ENCODE measurements around the gene TMX2.
A peak's percentile ranks its signal among the peaks of the same experiment; 100 is the strongest.
"Not testable (repeated sequence)": the region's sequence is repeated elsewhere in the genome, so short reads cannot be mapped to it uniquely, and the experiment has no call there.

TMX2 gene, protein sequence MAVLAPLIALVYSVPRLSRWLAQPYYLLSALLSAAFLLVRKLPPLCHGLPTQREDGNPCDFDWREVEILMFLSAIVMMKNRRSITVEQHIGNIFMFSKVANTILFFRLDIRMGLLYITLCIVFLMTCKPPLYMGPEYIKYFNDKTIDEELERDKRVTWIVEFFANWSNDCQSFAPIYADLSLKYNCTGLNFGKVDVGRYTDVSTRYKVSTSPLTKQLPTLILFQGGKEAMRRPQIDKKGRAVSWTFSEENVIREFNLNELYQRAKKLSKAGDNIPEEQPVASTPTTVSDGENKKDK

DNA sequence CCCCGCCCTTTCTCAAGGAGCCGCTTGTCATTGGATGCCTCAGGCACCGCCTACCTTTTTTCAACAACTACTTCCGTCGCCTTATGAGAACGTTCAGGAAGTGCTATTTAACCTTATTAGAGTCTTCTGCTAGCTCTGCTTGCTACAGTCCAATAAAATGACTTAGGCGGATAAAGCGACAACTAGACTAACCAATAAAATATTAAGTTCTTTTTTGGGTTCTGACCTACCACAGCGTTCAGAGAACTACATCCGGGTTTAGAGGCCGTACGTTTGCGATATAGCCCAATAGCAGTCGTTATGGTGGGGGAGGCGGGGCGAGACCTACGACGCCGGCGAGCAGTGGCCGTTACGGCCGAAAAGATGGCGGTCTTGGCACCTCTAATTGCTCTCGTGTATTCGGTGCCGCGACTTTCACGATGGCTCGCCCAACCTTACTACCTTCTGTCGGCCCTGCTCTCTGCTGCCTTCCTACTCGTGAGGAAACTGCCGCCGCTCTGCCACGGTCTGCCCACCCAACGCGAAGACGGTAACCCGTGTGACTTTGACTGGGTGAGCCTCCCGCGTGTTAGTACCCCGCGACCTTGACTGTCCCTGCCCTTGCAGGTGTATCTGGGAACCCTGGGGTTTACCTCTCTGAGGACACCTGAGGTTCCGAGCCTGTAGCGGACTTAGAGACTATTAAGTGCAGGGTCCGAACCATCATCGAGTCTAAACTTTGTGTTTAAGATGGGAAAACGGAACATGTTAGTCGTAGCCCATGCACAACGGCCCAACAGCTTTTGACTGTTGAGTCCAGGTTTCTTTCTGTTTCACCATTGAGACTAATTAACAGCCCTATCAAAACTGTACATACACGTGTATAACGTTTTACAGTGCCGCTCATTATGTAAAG is at the start of gene TMX2:
TSS of gene TMX2 (plus strand) at position 338 of the 895 bp plus-strand sequence. CDS start at position 364, 26 bp downstream.
- DNase-seq = peak; percentile 98 to 100

DNA sequence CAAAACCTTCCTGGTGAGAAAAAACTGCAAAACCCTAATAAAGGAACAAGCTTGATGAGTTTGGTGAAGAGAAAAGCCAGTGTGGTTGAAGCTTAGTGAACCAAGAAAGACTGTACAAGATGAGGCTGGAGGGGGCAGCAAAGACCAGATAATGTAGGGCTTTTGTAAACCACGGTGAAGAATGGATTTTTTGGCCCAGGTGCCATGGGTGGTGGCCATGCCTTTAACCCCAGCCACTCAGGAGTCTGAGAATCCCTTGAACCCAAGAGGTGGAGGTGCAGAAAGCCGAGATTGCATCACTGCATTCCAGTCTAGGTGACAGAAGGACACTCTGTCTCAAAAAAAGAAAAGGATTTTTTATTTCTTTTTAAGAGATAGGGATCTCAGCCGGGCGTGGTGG is 49.5 kb upstream of the TMX2 start:
- no peak for DNase-seq

DNA sequence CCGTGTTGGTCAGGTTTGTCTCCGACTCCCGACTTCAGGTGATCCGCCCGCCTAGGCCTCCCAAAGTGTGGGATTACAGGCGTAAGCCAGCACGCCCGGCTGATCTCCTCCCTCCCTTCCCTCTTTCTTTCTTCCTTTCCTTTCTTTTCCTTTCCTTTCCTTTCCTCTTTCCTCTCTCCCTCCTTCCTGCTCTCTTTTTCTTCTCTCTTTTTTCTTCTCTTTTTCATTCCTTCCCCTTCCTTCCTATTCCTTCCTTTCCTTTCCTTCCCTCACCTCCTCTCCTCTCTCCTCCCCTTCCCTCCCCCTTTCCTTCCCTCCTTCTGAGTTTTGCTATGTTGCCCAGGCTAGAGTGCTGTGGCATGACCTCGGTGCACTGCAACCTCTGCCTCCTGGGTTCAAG is 48.4 kb upstream of the TMX2 start:
- DNase-seq = no peak

DNA sequence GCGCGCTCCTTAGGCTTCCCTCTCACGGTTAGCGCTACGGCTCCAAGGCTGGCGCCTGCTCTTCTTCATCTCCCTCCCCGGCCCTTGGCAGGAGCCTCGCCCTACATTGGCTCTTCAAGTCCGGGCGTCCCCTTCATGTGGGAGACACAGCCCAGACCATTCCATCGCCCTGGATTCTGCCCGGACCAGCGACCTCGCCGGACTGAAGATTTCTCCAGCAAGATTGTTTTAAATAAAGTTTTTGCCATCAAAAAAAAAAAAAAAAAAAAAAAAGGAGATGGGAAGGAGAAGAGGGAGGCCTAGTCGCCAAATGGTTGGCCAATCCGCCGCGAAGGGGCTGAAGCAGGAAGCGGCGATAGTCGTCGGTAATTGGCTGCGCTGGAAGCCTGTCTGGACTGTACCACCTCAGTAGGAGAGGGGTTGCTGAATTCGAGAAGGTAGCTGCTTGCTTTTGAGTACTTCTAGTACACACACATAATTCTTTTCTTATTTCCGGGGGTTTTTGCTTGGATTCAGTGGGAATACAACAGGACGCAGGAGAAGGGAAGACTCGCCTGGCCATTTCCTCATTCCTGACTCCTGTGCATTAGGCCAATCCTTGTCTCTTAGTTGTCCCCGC is 45.2 kb upstream of the TMX2 start:
- DNase-seq = peak; percentile 98 to 99

DNA sequence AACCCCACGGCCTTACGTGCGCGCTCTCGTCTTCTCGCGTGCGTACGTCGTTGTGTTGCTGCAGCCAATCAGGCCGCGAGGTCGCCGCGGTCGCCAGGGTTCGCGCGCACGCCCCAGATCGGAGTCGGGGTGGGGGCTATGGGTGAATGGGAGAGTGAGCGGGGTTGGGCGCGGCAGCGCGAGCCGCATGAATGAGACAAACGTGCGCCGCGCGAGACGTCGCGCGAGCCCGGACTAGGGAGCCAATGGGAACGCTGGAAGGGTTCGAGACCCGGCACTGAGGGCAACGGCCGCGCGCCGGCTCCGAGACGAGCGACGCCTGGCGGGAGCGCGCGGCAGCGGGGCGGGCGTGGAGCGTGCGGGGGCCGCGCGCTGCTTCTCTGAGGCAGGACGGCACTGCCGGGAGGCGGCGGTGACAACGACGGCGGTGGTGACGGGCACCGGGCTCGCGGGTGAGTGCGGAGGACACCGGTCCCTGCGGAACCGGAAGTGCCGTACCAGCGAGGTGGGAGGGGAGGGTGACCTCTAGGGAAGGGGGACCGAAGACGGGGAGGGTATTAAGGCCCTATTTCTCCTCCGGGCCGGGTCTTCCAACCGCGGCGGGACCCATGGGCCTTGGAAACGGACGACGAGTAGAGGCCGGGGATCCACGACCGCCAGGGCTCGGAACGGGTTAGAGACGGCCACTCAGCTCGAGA is 44.5 kb upstream of the TMX2 start, which contains the start of gene ZDHHC5:
TSS of gene ZDHHC5 (plus strand) at position 379 of the 698 bp plus-strand sequence. CDS start 4,977 bp downstream, outside the sequence.
- DNase-seq = peak; percentile 98 to 99

DNA sequence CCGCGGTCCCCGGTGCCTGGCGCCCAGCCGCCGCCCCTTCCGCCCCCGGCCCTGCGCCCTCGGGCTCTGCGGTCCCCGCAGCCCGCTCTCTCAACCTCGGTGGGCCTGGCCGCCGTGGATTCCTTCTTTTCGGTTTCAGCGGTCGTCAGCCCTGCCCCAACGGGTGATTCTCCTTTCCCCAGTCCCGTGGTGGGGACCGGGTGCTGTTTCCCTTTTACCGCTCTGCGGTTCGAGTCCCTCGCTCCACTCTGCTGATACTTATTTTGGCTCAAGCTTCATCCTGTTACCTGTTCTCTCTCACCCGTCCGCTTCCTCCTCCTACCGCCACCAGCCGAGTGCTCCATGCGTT is 44.0 kb upstream of the TMX2 start:
- DNase-seq = no peak

DNA sequence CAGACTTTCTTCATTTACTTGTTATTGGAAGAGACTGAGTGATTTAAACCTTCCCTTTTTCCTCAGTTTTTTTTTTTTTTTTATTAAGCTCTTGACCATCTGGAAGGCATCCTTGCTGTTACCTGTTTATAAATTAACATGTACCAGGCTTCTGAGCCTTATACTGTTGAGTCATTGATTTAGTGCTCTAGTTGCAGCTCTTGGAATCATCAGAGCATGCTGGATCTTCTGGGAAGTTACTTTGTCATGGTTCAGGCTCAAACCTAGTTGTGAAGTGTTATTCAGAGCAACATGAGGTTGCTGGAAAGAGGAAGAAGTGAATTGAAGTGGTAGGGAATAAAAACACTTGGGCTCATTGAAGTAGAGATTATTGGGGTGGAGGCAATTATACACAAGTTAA is 38.1 kb upstream of the TMX2 start:
- no peak for DNase-seq

DNA sequence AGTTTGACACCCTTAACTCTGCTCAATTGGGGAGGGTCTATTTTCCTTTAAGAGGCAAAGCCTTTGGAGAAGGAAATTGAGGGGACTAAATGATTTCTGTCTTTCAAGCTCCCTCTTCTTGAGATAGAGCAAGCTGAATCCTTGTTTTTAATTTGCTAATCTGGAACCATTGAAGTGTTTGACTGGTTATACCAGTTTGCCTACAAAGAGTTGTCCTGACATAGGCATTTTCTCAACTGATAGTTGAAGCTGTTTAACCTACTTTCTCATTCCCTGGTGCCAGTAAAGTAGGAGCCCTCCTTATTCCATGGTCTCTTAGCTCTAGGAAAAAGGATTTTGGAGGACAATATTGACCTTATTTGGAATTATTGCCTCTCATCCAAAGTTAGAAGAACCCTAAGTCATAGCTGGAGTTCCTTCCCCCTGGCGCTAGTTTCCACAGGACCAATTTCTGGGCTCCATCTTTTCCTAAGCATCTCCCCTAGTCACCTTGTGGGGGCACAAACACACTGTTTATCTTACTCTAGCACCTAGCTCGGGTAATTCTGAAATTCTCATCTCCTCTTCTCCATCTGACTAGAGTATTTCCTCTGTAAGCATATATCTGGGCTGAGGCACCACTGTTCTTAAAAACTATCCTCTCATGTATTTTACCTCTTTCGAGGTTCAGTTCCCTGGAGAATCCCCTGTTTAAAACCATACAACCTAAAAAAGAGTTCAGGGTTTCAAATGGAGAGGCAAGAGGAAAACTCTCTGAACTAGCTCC is 37.0 kb upstream of the TMX2 start:
- no peak for DNase-seq

DNA sequence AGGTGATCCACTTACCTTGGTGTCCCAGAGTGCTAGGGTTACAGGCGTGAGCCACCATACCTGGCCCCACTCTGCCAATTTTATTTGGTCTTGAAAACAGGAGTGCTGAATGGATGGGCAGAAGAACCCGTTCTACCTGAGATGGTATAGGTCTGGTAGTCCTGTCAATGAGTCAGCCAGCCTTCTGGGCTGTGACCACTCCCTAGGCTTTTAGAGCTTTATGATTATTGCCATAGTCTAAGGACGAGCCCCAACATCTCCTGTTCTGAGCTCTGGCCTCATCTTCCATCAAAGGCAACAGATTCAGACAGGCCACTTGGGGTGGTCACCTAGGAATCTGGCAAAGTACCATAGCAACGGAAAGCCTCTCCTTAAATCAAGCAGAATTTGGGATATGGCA is 33.0 kb upstream of the TMX2 start:
- DNase-seq = no peak

DNA sequence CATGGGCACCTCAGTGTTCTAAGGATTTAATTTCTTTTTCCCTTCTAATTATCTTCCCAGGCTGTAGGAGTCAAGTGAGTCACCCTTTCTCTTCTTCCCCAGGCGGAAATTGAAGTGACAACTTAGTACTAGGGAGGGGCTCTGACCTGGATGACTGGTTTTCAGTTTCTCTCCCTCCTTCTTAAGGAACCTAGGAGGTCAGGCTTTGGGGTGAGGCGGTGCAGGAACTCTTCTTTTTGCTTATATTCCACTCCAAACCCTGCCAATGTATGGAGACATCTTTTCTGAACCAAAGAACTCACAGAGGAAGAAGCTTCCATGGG is 31.9 kb upstream of the TMX2 start:
- DNase-seq = no peak

DNA sequence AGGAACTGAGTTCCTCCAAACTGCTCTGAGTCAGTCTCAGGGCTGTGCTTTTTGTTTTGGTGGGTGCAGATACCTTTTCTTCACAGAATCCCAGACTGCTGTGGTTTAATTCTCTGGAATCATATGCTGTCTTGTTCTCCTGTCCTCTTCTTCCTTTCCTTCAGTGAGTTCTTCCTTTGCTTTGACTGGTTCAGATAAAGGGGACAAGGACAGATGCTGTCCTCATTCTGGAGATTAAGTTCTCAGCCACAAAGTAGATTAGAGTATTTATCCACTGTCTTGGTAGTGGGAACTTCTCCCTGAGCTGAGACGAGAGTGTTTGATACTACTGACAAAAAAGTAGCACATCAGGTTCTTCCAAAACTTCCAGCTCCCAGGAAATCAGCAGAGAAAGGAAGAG is 31.2 kb upstream of the TMX2 start:
- no peak for DNase-seq

DNA sequence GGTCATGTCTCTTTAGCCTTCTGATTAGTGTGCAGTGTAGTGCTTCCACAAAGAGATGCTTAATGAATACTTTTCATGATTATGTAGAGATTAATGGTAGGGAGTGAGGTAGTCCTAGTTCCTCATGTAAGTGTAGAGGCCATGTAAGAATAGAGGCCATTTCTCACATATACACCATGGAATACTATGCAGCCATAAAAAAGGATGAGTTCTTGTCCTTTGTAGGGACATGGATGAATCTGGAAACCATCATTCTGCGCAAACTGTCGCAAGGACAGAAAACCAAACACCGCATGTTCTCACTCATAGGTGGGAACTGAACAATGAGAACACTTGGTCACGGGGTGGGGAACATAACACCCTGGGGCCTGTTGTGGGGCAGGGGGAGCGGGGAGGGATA is 21.9 kb upstream of the TMX2 start:
- DNase-seq = not testable (repeated sequence)

DNA sequence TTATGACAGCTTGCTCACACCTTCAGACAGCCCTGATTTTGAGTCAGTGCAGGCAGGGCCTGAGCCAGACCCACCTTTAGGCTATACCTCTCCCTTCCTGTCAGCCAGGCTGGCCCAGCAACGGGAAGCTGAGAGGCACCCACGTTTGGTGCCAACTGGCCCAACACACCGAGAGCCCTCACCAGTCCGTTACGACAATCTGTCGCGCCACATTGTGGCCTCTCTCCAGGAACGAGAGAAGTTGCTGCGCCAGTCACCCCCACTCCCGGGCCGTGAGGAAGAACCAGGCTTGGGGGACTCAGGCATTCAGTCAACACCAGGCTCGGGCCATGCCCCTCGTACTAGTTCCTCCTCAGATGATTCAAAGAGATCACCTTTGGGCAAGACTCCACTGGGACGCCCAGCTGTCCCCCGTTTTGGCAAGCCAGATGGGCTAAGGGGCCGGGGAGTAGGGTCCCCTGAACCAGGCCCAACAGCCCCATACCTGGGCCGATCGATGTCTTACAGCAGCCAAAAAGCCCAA is 13.5 kb upstream of the TMX2 start:
- no peak for DNase-seq

DNA sequence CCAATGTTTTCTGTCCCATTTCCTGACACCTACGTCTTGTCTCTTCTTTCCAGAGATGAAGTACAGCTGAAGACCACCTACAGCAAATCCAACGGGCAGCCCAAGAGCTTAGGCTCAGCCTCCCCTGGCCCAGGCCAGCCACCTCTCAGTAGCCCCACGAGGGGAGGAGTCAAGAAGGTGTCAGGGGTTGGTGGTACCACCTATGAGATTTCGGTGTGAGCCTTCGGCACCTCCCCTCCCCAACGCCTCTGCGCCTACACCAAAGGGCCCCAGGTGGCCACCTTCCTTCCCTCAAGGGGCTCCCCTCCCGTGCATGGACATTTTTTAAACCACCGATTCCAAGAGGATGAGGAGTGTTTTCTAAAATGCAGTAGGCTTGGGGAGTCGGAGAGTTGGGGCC is 12.6 kb upstream of the TMX2 start:
- DNase-seq = no peak

DNA sequence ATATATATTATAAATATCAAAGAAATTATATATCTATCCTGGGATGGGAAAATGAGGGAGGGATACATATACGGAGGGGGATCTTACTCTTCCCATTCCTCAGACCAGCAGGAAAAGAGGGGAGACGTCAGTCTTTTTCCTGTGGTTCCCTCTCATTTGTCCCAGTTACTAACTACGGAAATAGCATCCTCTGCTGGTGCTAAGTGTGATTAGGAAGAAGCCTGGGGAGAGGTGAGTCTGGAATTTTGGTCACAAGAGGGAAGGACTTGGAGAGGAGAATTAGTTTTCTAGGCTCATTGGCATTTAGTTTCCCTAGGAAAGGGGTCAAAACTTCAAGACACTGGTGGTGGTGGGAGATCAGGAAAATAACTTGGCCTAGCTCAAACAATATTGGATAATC is 12.0 kb upstream of the TMX2 start:
- DNase-seq = no peak

DNA sequence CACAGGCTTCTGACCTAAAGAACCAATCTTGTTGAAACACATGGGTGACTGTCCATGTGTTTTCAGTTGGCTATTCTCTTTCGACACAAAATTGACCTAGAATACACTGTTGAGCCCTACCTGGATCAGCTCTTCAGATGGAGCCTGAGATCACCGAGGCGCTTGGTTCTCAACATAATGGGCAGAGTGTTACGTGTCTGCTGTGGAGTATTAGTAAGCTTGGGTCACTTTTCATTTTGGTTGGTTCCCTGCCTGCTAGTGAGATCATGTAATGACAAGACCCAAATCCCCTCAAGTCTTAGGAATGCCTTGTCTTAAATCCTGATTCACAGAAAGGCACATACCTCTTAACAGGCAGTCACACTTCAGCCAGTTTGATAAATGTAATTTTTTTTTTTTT is 9.1 kb upstream of the TMX2 start:
- no peak for DNase-seq

DNA sequence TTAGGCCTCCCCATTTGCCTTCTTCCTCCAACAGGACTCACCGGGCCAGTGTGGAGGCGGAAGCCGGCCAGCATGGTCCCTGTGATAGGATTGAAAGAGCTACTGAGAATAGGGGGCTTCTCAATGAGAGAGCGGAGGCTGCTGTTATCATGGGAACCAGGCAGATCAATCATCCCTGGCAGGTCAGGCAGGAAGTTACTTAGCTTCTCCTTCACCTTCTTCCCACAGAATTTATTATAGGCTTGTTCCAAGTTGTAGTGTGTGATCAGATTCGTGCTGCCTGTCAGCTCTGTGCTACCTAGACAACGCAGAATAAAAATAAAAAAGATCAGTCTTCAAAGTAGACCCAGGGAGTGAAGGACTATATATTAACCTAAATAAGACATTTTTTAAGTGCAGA is 7.5 kb upstream of the TMX2 start:
- no peak for DNase-seq

DNA sequence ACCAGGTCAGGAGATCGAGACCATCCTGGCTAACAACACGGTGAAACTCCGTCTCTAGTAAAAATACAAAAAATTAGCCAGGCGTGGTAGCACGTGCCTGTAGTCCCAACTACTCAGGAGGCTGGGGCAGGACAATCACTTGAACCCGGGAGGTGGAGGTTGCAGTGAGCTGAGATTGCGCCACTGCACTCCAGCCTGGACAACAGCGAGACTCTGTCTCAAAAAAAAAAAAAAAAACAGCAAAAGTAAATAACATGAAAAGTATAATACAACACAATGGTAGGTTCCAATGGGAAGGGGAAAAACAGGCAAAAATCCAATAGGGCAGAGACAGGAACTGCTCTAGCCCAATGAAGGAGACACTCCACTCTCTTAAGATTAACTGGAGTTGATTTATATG is 7.0 kb upstream of the TMX2 start:
- not testable (repeated sequence) for DNase-seq

DNA sequence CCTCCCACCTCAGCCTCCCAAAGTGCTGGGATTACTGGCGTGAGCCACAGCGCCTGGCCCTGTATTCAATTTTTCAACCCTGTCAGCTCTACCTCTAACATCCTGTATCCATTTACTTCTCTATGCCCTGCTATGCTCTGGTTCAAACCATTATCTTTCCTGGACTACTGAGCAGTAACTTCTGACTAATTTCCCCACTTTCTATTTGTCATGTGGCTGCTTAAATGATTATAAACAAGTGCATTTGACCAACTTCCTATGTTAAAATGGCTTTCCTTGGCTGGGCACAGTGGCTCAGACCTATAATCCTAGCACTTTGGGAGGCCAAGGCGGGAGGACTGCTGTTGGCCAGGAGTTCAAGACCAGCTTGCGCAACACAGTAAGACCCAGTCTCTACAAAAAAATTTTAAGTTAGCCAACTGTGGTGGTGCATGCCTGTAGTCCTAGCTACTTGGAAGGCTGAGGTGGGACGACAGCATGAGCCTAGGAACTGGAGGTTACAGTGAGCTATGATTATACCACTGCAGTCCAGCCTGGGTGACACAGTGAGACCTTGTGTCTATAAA is 2.5 kb upstream of the TMX2 start:
- DNase-seq = no peak

DNA sequence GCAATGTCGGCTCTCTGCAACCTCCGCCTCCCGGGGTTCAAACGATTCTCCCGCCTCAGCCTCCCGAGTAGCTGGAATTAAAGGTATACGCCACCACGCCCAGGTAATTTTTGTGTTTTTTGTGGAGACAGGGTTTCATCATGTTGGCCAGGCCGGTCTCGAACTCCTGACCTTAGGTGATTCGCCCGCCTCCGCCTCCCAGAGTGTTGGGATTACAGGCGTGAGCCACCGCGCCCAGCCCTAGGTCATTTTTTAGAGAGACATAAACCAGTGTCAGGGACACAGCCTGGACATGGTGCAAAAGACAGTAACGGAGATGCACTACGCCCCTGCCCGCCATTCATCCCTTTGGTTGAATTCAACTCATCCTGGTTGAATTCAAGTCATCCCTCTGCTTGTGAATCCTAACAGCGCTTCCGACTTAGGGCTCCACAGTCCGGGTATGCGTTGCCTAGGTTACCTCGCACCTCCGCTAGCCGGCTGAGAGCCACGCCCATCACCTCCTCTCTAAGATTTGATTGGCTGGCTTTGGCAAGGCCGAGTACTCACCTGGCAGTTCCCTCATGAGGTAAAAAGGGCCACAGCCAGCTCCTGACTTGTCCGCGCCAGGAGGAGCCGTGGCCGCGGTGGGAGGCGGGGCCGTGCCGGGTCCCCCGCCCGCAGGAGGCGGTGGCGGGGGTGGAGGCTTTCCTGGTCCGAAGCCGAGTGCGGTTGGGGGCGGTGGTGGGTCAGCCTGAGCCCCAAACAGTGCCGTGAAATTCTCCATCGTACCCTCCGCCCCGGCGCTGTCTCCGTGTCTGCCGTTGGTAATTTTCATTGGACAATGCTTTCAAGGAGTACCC is 758 bp upstream of the TMX2 start, which contains the start of gene MED19:
TSS of gene MED19 (minus strand) at position 802 of the 842 bp plus-strand sequence. CDS start at position 766, 36 bp downstream.
- peak in 1 of 2 donors; percentile 50 for DNase-seq

DNA sequence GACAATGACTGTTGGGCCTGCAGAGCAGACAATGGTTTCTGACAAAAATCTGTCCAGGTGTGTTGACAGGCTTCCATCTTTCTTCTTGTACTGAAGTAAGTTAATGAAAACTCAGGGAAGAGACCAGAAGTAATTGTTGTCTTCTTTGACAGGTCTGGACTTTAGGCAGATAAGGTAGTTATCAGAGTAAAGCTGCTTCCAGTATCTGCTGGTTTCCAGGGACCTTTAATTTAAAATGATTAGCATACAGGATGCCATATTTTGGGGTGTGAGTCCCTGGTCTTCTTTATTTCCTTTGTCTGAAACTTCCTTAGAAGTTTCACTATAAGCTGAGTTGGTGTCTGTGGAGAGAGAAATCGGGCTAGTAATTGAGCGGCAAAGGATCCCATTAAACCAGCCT is 1.4 kb downstream of the TMX2 start:
- no peak for DNase-seq

Measured in hippocampal formation (tissue), 2 donors.